Astrocyte (in vitro differentiated cells and primary cell): ENCODE results near the gene SENP3. TPM values are rescaled to one million over a fixed set of nuclear protein-coding genes. Genes with fewer than 3 reads are reported as not detected.
A peak's percentile ranks its signal among the peaks of the same experiment; 100 is the strongest.

Experiments
- DNase-seq: peaks from one replicate; pipeline ENCODE4 v3.0.0-alpha.2; 2010; ENCODE audit warnings: low read depth
- FAIRE-seq: peaks from 2 replicates; lab custom pipeline; 2011; peaks lifted over from hg19 to GRCh38; lab: Jason Lieb, UNC
- H2AFZ ChIP-seq: 2 replicates; pipeline ENCODE4 v1.6.0; 2012; ENCODE audit warnings: low read depth, low read length, inconsistent platforms
- H3K27ac ChIP-seq: 2 replicates; pipeline ENCODE4 v1.5.1; 2011; ENCODE audit warnings: low read depth, low read length, inconsistent platforms
- H3K27me3 ChIP-seq: 2 replicates; pipeline ENCODE4 v1.6.0; 2011; ENCODE audit warnings: low read length, inconsistent platforms; ENCODE audit not compliant: insufficient read depth
- H3K36me3 ChIP-seq: 2 replicates; pipeline ENCODE4 v1.5.1; 2011; ENCODE audit warnings: low read length, inconsistent platforms; ENCODE audit not compliant: insufficient read depth
- H3K4me1 ChIP-seq: 2 replicates; pipeline ENCODE4 v1.5.1; 2011; ENCODE audit warnings: low read length, inconsistent platforms; ENCODE audit not compliant: insufficient read depth
- H3K4me2 ChIP-seq: 2 replicates; pipeline ENCODE4 v1.6.0; 2012; ENCODE audit warnings: low read length, inconsistent platforms
- H3K4me3 ChIP-seq: 2 replicates; pipeline ENCODE4 v1.5.1; 2011; ENCODE audit warnings: low read depth, mild to moderate bottlenecking, low read length, inconsistent platforms; ENCODE audit not compliant: insufficient read depth
- H3K79me2 ChIP-seq: 2 replicates; pipeline ENCODE4 v1.6.0; 2012; ENCODE audit warnings: mild to moderate bottlenecking, low read length, inconsistent platforms; ENCODE audit not compliant: insufficient read depth
- H3K9ac ChIP-seq: 2 replicates; pipeline ENCODE4 v1.6.0; 2012; ENCODE audit warnings: mild to moderate bottlenecking, low read length, inconsistent platforms
- H3K9me3 ChIP-seq: 2 replicates; pipeline ENCODE4 v1.5.1; 2012; ENCODE audit warnings: low read depth, mild to moderate bottlenecking, low read length, inconsistent platforms; ENCODE audit not compliant: insufficient read depth
- H4K20me1 ChIP-seq: 2 replicates; pipeline ENCODE4 v1.6.0; 2012; ENCODE audit warnings: low read length, inconsistent platforms; ENCODE audit not compliant: insufficient read depth
- H3K27ac Mint-ChIP-seq: one replicate; pipeline ENCODE4 v1.8.0; 2021; ENCODE audit warnings: mild to moderate bottlenecking, mixed read lengths; ENCODE audit not compliant: unreplicated experiment
- H3K27me3 Mint-ChIP-seq: one replicate; pipeline ENCODE4 v1.8.0; 2021; ENCODE audit warnings: low read depth, mixed read lengths; ENCODE audit not compliant: unreplicated experiment
- H3K36me3 Mint-ChIP-seq: one replicate; pipeline ENCODE4 v1.8.0; 2021; ENCODE audit warnings: low read depth, mixed read lengths; ENCODE audit not compliant: unreplicated experiment
- H3K4me1 Mint-ChIP-seq: one replicate; pipeline ENCODE4 v1.8.0; 2021; ENCODE audit warnings: low read depth, mixed read lengths; ENCODE audit not compliant: unreplicated experiment
- H3K4me3 Mint-ChIP-seq: one replicate; pipeline ENCODE4 v1.8.0; 2021; ENCODE audit warnings: mild to moderate bottlenecking, moderate library complexity, mixed read lengths; ENCODE audit not compliant: unreplicated experiment
- H3K9me3 Mint-ChIP-seq: one replicate; pipeline ENCODE4 v1.8.0; 2021; ENCODE audit warnings: mild to moderate bottlenecking, mixed read lengths; ENCODE audit not compliant: unreplicated experiment
- CTCF ChIP-seq: IDR thresholded peaks from 2 replicates; pipeline ENCODE4 v1.5.1; 2011; ENCODE audit warnings: low read depth, mild to moderate bottlenecking, inconsistent platforms, low read length, moderate library complexity; ENCODE audit not compliant: insufficient read depth
- EZH2 ChIP-seq: IDR thresholded peaks from 2 replicates; pipeline ENCODE4 v1.6.1; 2012; ENCODE audit warnings: mild to moderate bottlenecking, low read length, inconsistent platforms; ENCODE audit not compliant: insufficient read depth
- total RNA-seq: library from RNA; stranded (reverse); gene quantifications from 2 replicates; pipeline ENCODE4 v1.2.1, GENCODE V29; 2021

SENP3 gene
- total RNA-seq, 1 donor from 2014 or later: 51.4 TPM

GRCh38 chr17:7572588-7573323, 11.0 kb downstream of the SENP3 start:
- Histone ChIP-seq H3K27me3 (no peaks in the 10 kb centered on the region), H3K9ac (peak overlapping the region; percentile 100), H4K20me1 (peaks cover 58% of the 10 kb centered on the region), H3K79me2 (peaks cover 84% of the 10 kb centered on the region), H2AFZ (no peak overlapping the region), H3K4me1 (peaks cover 26% of the 10 kb centered on the region), H3K4me3 (peak overlapping the region; percentile 88), H3K4me2 (peak overlapping the region; percentile 99), H3K27ac (peak overlapping the region; percentile 95), H3K36me3 (peaks cover 56% of the 10 kb centered on the region), H3K9me3 (no peaks in the 10 kb centered on the region)
- Mint-ChIP-seq H3K27ac (peak overlapping the region; percentile 99), H3K36me3 (peaks cover 39% of the 10 kb centered on the region), H3K4me1 (peaks cover 36% of the 10 kb centered on the region), H3K4me3 (peak overlapping the region; percentile 97), H3K27me3 (no peaks in the 10 kb centered on the region), H3K9me3 (no peaks in the 10 kb centered on the region)
- FAIRE-seq (no peak), DNase-seq (peak; percentile 98)
- TF ChIP-seq EZH2 (no peak), CTCF (no peak)

GRCh38 chr17:7573324-7574080, 11.8 kb downstream of the SENP3 start:
- FAIRE-seq (no peak), DNase-seq (peak; percentile 77)
- H3K4me2 ChIP-seq: peak overlapping the region; percentile 97
- peaks cover 43% of the 10 kb centered on the region for H3K36me3 Mint-ChIP-seq
- peak overlapping the region; percentile 100 for H3K9ac ChIP-seq
- H3K4me1 Mint-ChIP-seq: peaks cover 41% of the 10 kb centered on the region
- H3K79me2 ChIP-seq: peaks cover 87% of the 10 kb centered on the region
- peaks cover 32% of the 10 kb centered on the region for H3K4me1 ChIP-seq
- H4K20me1 ChIP-seq: peaks cover 65% of the 10 kb centered on the region
- no peak for TF ChIP-seq CTCF
- TF ChIP-seq EZH2: no peak
- no peaks in the 10 kb centered on the region for H3K9me3 Mint-ChIP-seq
- H3K27ac ChIP-seq: peak overlapping the region; percentile 95
- no peaks in the 10 kb centered on the region for H3K9me3 ChIP-seq
- H3K4me3 Mint-ChIP-seq: peak overlapping the region; percentile 97
- H3K36me3 ChIP-seq: peaks cover 60% of the 10 kb centered on the region
- peak overlapping the region; percentile 88 for H3K4me3 ChIP-seq
- H2AFZ ChIP-seq: no peak overlapping the region
- no peaks in the 10 kb centered on the region for H3K27me3 ChIP-seq
- H3K27me3 Mint-ChIP-seq: no peaks in the 10 kb centered on the region
- peak overlapping the region; percentile 99 for H3K27ac Mint-ChIP-seq
